GM13977 (cell line): Measurements from ENCODE around the gene SRI.

Experiments used
- DNase-seq: peaks from one replicate; pipeline ENCODE4 v3.0.0; 2012; ENCODE audit warnings: low spot score
- CTCF ChIP-seq: IDR thresholded peaks from 2 replicates; pipeline ENCODE4 v1.5.1; 2012; ENCODE audit warnings: mild to moderate bottlenecking, control low read depth; ENCODE audit not compliant: insufficient read depth; ENCODE audit errors: extremely low read depth, missing control alignments
- in situ Hi-C: fragments of 300-500 bp; cut with MboI; formaldehyde crosslinking; loops from one replicate; pipeline ENCODE4 v1.12.0; 2022; ENCODE audit warnings: low sequenced_read_pairs, low pct_unique_long_range_greater_than_20kb, mixed read lengths, inconsistent platforms; ENCODE audit not compliant: unreplicated experiment

SRI gene

DNA sequence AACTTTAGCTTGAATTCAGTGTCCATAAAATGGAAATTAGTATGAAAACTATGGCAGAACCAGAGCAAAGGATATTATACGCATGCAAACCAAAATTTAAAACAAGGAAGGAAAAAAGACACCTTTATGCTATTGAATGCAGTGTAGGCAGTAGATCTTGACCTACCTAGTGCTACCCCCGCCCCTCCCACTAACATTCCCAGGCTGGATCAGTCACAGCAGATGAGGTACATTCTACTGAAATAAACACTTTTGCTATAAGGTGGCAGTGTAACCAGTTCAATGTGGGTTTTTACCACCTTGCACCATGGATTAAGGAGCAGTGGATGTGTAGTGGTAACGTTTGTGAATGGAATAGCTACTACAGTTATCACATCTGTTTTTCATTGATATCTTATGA, 27.9 kb downstream of the SRI start:
- in situ Hi-C loops: no loop called here
- TF ChIP-seq CTCF: no peak
- no peak for DNase-seq

GRCh38 chr7:88185650-88186049, 34.2 kb downstream of the SRI start:
- in situ Hi-C loops: no loop called here
- no peak for TF ChIP-seq CTCF
- DNase-seq: no peak

DNA sequence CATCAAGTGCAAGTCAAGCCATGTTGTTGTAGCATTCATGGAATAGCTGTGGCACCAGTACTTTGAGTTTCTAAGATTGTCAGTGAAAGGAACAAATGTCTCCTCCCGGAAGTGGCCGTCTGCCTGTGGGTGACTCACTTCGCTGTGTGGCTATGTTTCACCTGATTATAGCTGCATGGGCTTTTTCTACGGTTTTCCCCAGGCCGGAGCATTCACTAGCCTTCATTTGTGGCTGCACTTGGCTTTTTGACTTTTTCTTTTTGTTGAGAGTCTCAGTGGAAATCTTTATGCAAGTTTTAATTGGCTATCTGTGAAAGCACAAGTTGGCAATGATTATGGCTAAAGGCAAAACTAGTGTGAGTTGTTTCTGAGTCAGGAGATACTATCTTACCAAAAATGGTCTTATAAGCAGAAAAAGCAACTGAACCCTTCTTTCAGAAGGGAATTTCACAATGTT, 35.0 kb downstream of the SRI start:
- no peak for TF ChIP-seq CTCF
- DNase-seq: no peak
- in situ Hi-C loops: no loop called here

- in situ Hi-C loops: no loop called here
- no peak for DNase-seq
- TF ChIP-seq CTCF: no peak
Measured at GRCh38 chr7:88183051-88183450, 36.8 kb downstream of the SRI start.

GRCh38 chr7:88176190-88176589, 43.6 kb downstream of the SRI start:
- no peak for TF ChIP-seq CTCF
- in situ Hi-C loops: no loop called here
- no peak for DNase-seq

- no peak for DNase-seq
- in situ Hi-C loops: no loop called here
- TF ChIP-seq CTCF: no peak
Measured at GRCh38 chr7:88172842-88173241, 47.0 kb downstream of the SRI start.
